GM12865 (cell line): ENCODE results near the gene DAW1.

Experiments used
- DNase-seq: peaks from one replicate; pipeline ENCODE4 v3.0.0; 2010; ENCODE audit warnings: low read depth
- H3K4me3 ChIP-seq: 2 replicates; pipeline ENCODE4 v1.5.1; 2011; ENCODE audit warnings: mild to moderate bottlenecking, low read depth, low read length, control low read depth
- TF ChIP-seq, protein P1 (sequence below): IDR thresholded peaks from 2 replicates; pipeline ENCODE4 v1.5.1; 2011; ENCODE audit warnings: low read length, control low read depth, low read depth, inconsistent platforms; ENCODE audit not compliant: insufficient read depth; ENCODE audit errors: missing control alignments

DAW1 gene

DNA sequence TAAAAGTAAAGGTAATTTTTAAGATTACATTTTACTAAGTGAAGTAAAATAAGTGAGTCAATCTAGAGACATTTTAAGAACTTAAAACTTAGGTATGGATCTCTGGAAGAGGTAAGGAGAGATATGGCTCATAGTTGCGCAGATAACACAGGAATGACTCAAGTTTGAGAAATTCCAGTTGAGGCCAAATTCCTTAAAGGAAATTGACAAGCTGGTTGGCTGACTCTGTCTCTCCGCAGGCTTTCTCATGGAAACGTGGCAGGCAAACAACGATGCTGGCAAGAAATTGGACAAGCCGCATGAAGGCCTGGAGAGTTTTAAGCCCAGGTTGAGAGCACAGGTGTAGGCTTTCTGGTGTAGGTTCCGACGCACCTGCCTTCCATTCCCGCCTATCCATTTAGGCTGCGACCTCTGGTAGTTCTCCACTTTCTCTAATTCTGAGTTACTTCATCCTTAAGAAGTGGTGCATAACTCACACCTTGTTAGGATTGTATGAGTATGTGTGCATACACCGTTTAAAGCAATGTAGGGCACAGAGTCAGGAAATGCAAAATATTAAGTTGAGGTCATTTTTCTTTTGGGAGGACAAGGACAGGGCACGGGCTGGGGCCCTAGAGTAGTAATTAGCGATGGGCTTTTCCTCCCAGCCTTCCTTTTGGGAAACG, 589 bp upstream of the DAW1 start:
- TF ChIP-seq, protein P1, sequence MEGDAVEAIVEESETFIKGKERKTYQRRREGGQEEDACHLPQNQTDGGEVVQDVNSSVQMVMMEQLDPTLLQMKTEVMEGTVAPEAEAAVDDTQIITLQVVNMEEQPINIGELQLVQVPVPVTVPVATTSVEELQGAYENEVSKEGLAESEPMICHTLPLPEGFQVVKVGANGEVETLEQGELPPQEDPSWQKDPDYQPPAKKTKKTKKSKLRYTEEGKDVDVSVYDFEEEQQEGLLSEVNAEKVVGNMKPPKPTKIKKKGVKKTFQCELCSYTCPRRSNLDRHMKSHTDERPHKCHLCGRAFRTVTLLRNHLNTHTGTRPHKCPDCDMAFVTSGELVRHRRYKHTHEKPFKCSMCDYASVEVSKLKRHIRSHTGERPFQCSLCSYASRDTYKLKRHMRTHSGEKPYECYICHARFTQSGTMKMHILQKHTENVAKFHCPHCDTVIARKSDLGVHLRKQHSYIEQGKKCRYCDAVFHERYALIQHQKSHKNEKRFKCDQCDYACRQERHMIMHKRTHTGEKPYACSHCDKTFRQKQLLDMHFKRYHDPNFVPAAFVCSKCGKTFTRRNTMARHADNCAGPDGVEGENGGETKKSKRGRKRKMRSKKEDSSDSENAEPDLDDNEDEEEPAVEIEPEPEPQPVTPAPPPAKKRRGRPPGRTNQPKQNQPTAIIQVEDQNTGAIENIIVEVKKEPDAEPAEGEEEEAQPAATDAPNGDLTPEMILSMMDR, result no peak
- no peak overlapping the region for H3K4me3 ChIP-seq
- DNase-seq, result no peak

DNA sequence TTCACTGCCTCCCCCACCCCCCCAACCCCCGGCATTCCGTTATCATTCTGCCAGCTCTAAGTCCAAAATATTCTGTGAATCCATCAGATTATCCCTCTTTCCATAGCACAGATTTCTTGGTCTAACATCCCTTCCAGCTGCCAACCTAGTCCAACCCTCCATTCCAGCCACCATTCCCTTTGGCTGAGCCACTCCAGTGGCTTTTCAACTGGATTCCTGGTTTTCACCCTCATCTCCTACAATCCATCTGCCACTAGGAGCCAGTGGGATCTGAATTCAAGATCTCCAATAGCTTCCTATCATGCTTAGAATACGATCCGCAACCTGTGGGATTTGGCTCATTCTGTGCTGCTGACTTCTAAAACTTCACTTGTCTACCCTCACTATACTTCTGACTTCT, 1.2 kb downstream of the DAW1 start:
- TF ChIP-seq, protein P1, result no peak
- DNase-seq, result no peak
- no peak overlapping the region for H3K4me3 ChIP-seq

DNA sequence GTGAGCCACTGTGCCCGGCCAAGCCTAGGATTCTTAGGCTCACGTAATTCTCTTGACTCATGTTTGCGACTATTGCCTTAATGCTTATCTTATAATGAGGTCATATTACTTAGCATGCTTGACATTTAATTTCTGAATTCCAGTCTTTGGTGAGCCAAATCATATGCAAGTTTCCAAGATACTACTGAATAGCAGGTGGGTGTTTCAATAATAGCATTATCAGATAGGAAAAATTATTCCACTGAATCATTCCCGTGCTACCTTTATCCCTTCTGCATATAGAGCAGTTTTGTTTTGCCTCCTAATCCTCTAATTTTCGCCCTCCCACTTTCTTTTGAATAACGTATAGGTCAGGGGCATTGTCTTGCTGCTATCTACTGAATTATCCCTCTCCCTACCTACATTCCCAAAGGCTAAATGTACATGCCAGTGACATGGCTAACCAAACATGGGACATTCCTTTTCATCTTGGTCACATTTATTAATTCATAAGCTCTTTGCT, 4.9 kb downstream of the DAW1 start:
- no peak for DNase-seq
- TF ChIP-seq, protein P1, result no peak
- no peak overlapping the region for H3K4me3 ChIP-seq

DNA sequence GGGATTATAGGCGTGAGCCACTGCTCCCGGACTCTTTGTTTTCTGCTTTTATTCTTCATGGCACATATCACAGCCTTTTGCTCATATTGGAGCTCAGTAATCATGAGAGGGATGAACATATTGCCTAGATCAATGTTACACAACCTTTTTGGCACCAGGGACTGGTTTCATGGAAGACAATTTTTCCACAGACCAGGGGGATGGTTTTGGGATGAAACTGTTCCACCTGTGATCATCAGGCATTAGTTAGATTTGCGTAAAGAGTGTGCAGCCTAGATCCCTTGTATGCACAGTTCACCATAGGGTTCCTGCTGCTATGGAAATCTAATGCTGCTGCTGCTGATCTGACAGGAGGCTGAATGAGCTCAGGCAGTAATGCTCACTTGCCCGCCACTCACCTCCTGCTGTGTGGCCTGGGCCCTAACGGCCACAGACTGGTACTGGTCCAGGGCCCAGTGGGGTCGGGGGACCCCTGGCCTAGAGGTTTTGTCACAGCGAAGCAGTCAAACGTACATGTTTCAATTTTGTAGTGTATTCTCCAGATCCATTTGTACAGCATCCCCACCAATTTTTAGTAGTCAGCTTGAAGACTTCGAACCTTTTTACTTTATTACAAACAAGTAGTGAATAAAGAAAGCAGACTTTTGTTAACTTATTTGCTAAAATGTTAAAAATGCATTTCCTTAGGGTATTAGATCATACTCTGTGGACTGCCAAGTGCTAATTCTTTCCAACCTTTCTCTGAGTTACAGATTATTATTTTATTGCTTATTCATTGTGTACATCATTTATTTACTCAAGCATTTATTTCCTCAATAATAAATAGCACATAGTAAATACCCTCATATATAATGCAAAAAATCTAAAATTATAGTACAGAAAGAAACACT, 6.2 kb downstream of the DAW1 start:
- TF ChIP-seq, protein P1, result no peak
- no peak for DNase-seq
- no peak overlapping the region for H3K4me3 ChIP-seq

DNA sequence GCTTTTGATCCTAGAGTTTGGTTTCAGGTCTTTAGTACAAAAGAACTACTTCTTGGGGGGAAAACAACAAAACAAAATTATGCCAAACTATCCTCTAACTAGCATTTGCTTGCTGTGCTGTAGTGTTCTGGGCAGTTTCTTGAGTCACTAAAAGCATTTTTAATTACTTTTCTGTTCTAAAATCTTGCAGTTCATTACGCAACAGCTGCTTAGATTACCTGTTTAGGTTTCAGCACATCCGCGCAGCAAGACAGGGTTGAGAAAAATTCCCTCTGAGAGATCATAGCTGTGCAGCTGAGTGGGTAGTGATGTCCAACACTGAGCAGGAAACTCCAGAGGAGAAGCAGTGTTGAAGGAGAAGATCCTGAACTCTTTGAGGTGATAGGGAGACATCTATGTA, 9.0 kb downstream of the DAW1 start:
- DNase-seq, result no peak
- TF ChIP-seq, protein P1, result no peak
- H3K4me3 ChIP-seq, result no peak overlapping the region

DNA sequence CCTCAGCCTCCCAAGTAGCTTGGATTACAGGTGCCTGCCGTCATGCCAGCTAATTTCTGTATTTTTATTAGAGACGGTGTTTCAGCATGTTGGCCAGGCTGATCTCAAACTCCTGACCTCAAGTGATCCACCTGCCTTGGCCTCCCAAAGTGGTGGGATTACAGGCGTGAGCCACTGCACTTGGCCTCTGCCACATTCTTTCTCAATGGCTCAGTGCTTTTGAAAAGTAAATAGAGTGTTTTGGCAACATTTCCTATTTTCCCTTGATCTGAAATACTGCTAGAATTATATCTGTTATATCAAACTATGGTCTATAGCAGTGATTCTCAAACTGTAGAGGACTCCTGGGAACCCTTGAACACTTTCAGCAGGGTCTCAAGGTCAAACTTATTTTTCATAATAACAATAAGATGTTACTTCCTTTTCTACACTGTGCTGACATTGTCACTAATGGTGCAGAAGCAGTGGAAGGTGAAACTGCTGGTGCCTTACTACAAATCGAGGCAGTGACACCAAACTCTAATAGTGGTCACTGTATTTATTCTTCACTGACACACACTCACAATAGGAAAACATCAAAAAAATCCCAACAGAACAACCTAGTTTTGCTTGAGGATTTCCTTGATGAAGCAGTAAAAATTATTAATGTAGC, 10.6 kb downstream of the DAW1 start:
- DNase-seq, result peak; percentile 73
- H3K4me3 ChIP-seq, result peak overlapping the region; percentile 30; the same call in 1 of the 2 replicates
- TF ChIP-seq, protein P1, result no peak
